ENCODE measurements around the gene RAB12. TPM values are rescaled to one million over a fixed set of nuclear protein-coding genes. Genes with fewer than 3 reads are reported as not detected.

RAB12 gene
- total RNA-seq, 1 experiment from 2014 or later, result 79.4 TPM

- Histone ChIP-seq H3K27me3 (ENCODE audit: insufficient read depth, low read depth) (no peaks in the 10 kb centered on the region), H3K36me3 (ENCODE audit: low read depth) (no peaks in the 10 kb centered on the region), H2AFZ (no peak overlapping the region), H3K4me3 (no peak overlapping the region), H3K9me3 (ENCODE audit: insufficient read depth, low read depth) (no peaks in the 10 kb centered on the region), H3K4me1 (replicated peaks; ENCODE audit: insufficient read depth) (no peaks in the 10 kb centered on the region), H3F3A (ENCODE audit: insufficient read depth, low read depth) (no peaks in the 10 kb centered on the region), H4K20me1 (ENCODE audit: insufficient read depth) (no peaks in the 10 kb centered on the region), H3K9me2 (ENCODE audit: insufficient read depth) (no peaks in the 10 kb centered on the region), H3K79me2 (ENCODE audit: low read depth) (no peaks in the 10 kb centered on the region), H3K4me2 (no peak overlapping the region), H3K27ac (no peak overlapping the region)
- no peak for DNase-seq
- intact Hi-C loops (cut with micrococcal nuclease; ENCODE audit: unreplicated experiment), result no loop called here
- TF ChIP-seq CTCF (conservative IDR thresholded peaks at IDR 0.05), result no peak
- TF ChIP-seq EZH2 (IDR thresholded peaks at IDR 0.05; ENCODE audit: low read depth), result no peak
- ChIA-PET POLR2A (ENCODE audit: unreplicated experiment) (no interaction called here), CTCF (no interaction called here)
- BruUV-seq (replicated peaks), result no TSS peak
These were observed 77.4 kb downstream of the RAB12 start for GRCh38 chr18:8686611-8687010.

- Histone ChIP-seq H3K4me3 (no peak overlapping the region), H3F3A (ENCODE audit: insufficient read depth, low read depth) (no peaks in the 10 kb centered on the region), H3K79me2 (ENCODE audit: low read depth) (no peaks in the 10 kb centered on the region), H2AFZ (no peak overlapping the region), H3K27me3 (ENCODE audit: insufficient read depth, low read depth) (no peaks in the 10 kb centered on the region), H3K4me1 (replicated peaks; ENCODE audit: insufficient read depth) (no peaks in the 10 kb centered on the region), H3K36me3 (ENCODE audit: low read depth) (no peaks in the 10 kb centered on the region), H3K9me3 (ENCODE audit: insufficient read depth, low read depth) (no peaks in the 10 kb centered on the region), H3K9me2 (ENCODE audit: insufficient read depth) (no peaks in the 10 kb centered on the region), H3K27ac (no peak overlapping the region), H4K20me1 (ENCODE audit: insufficient read depth) (no peaks in the 10 kb centered on the region), H3K4me2 (no peak overlapping the region)
- intact Hi-C loops (cut with micrococcal nuclease; ENCODE audit: unreplicated experiment), result no loop called here
- DNase-seq, result no peak
- POLR2A ChIA-PET (ENCODE audit: unreplicated experiment), result interaction anchor here (0.7 kb wide), 1 partner anchor 1141 kb away, joined by 5 read pairs; no protein-coding TSS in a partner anchor
- TF ChIP-seq EZH2 (IDR thresholded peaks at IDR 0.05; ENCODE audit: low read depth), result no peak
- no peak for TF ChIP-seq CTCF (conservative IDR thresholded peaks at IDR 0.05)
- CTCF ChIA-PET, result no interaction called here
- no TSS peak for BruUV-seq (replicated peaks)
These were observed 79.1 kb downstream of the RAB12 start for GRCh38 chr18:8688216-8688800.

- Histone ChIP-seq H3K4me3 (no peak overlapping the region), H3K9me3 (ENCODE audit: insufficient read depth, low read depth) (no peaks in the 10 kb centered on the region), H3F3A (ENCODE audit: insufficient read depth, low read depth) (no peaks in the 10 kb centered on the region), H3K36me3 (ENCODE audit: low read depth) (no peaks in the 10 kb centered on the region), H3K9me2 (ENCODE audit: insufficient read depth) (no peaks in the 10 kb centered on the region), H3K4me1 (replicated peaks; ENCODE audit: insufficient read depth) (no peaks in the 10 kb centered on the region), H3K79me2 (ENCODE audit: low read depth) (no peaks in the 10 kb centered on the region), H4K20me1 (ENCODE audit: insufficient read depth) (no peaks in the 10 kb centered on the region), H3K27me3 (ENCODE audit: insufficient read depth, low read depth) (no peaks in the 10 kb centered on the region), H3K27ac (no peak overlapping the region), H2AFZ (no peak overlapping the region), H3K4me2 (no peak overlapping the region)
- ChIA-PET CTCF (interaction anchor here (0.6 kb wide), 1 partner anchor 304 kb away, joined by 7 read pairs; no protein-coding TSS in a partner anchor), POLR2A (ENCODE audit: unreplicated experiment) (interaction anchor here (0.7 kb wide), 1 partner anchor 1141 kb away, joined by 5 read pairs; no protein-coding TSS in a partner anchor)
- TF ChIP-seq EZH2 (IDR thresholded peaks at IDR 0.05; ENCODE audit: low read depth) (no peak), CTCF (conservative IDR thresholded peaks at IDR 0.05) (no peak)
- intact Hi-C loops (cut with micrococcal nuclease; ENCODE audit: unreplicated experiment), result no loop called here
- no TSS peak for BruUV-seq (replicated peaks)
- DNase-seq, result no peak
These were observed 79.6 kb downstream of the RAB12 start for GRCh38 chr18:8688816-8689215.

Other genes with a start within 250 kb of the RAB12 start
- 29.6 and 30.0 TPM in 2 replicates for gene MTCL1, start 96.1 kb downstream of the RAB12 start, total RNA-seq (2021)